Fibroblast of skin of abdomen (primary cell): ENCODE measurements around the gene CHRNA3.
A peak's percentile ranks its signal among the peaks of the same experiment; 100 is the strongest.
"Not testable (repeated sequence)": the region's sequence is repeated elsewhere in the genome, so short reads cannot be mapped to it uniquely, and the experiment has no call there.

Experiments used
- DNase-seq: peaks from one replicate; pipeline ENCODE4 v3.0.0-alpha.2; 2013

The CHRNA3 gene

DNA sequence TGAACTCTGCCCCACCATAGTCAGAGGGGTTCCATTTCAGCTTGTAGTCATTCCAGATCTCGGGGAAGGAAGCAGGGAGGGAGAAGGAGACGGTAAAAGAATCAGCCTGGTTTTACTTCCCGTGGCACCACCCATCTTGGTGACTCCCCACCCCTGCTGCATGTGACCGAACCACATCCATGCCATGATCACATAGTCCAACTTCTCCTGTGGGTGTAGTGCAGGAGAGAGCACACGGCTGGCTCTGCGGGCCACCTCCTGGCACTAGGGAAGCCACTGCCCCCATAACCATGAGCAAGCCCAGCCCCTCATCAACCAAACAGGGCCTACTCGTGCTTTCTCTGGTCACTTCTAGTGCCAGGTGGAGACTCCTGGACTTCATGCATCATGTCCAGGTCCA is 3.7 kb downstream of the CHRNA3 start:
- no peak for DNase-seq

DNA sequence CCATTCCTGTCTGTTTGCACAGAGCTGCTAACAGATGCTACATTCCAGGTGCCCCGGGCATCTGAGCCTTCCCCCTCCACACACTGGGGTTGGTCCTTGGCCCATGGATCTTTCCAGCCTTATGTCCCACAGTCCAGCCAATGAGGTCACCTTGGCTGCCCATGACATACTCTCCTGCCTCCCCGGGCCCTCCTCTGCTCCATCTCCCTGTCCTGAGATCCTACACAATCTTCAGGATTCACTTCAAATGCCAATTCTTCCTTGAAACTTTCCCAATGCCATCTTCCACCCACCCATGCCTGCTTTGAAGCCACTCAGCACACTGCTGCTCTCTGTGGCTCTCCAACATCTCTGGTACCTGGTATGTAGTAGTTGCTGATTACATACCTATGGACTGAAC is 4.3 kb downstream of the CHRNA3 start:
- no peak for DNase-seq

DNA sequence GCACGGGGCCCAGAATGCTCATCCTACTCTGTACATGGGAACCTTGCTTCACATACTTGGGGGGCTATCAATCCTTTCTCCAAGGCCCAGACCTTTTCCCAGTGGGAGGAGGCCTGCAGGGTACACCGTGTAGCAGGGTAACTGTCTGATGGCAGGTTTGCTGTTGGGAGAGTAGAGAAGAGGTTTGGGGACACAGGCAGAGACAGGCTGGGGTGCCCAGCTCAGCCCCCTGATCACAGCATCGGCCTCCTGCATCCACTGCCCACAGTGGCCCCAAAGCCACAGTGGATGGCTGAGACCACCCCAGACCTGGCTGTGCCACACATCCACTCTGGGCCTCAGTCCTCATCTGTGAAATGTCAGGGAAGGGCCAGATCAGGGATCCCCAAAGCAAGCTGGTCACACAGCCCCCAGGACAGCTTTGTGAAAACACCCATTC is 5.6 kb downstream of the CHRNA3 start:
- no peak for DNase-seq

DNA sequence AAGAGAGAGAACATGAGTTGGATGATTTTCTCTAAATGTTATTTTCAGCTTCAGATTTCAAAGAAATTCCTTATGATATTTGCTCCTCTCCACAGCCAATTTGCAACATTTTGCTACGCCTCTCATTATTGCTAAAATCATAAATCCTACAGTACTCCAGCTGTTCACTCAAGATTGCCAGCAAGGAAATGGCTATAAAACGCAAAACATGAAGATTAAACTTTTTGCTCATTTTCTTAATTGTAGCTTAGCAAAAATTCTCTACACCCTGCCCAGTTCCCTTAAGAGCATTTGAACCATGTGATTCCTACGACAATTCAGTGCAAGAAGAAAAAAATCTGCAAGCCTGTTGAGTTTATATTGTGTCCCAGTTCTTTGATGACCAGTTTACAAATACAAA is 6.8 kb downstream of the CHRNA3 start:
- no peak for DNase-seq

DNA sequence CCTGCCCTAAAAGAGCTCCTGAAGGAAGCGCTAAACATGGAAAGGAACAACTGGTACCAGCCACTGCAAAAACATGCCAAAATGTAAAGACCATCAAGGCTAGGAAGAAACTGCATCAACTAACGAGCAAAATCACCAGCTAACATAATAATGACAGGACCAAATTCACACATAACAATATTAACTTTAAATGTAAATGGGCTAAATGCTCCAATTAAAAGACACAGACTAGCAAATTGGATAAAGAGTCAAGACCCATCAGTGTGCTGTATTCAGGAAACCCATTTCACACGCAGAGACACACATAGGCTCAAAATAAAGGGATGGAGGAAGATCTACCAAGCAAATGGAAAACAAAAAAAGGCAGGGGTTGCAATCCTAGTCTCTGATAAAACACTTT is 11.2 kb downstream of the CHRNA3 start:
- DNase-seq: not testable (repeated sequence)

DNA sequence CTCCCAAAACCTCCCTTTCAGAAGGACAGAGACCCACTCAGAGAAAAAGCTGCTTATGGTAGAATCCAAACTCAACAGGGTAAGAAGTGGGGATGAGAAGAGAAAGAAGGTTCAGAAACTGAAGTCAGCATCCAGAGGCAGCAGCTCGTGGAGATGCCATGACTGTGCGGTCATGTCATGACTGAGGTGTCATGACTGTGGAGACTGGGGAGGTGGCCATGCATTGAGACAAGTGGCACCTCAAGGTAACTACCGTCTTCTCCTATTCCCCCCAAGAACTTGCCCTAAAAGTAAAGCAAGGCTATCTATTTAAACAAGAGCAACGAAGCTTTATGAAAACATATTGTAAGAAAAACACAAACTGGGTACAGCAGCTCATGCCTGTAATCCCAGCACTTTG is 15.1 kb downstream of the CHRNA3 start:
- DNase-seq: no peak

DNA sequence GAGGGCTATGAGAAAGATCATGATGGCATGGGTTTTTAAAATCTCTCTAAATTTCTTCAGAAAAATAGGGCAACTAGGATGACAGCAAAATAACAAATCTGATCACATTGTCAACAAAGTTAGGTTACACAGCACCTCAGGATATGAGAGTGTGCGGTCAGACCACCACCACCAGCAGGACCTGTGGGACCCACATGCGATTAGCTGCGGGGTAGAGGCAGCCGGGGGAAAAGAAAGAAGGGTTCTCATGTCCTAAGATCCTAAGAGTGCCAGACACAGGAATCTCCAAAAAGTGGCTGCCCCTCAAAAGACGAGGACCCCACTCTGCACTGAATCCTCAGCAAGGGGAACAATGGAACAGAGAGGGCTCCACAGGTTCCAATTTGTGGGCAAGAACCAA is 15.6 kb downstream of the CHRNA3 start:
- DNase-seq: no peak

DNA sequence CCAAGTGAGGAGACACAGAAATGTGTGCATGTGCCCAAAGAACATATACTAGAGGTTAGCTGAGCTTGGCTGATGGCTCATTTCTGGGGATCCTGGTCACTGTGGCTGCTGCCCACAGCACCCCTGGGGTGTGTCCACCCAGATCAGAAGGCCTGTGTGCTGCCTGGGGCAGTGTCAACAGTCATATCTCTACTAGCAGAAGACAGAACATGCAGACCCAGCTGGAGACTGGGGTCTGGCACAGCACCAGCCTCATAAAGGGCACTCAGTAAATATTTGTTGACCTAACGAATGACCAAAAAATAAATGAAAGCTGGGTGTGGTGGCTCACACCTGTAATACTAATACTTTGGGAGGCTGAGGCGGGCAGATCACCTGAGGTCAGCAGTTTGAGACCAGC is 16.4 kb downstream of the CHRNA3 start:
- no peak for DNase-seq

DNA sequence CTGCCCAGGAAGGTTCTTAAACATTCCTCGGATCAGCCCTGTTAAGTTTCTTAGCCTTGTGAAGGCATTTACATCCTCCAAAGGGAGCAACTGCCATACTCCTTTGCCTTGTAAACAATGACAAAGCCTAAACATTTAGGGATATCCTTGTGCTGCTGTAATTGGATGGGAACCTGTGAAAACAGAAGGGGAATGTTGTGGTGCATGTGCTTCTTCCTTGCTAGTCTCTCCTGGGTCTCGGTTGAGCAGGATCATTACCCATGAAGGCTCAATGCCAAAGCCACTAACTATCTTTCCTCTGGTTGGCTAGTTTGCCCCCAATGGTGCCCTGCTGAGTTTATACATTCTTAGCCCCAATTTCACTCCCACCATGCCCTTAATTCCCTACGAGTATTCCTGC is 17.3 kb downstream of the CHRNA3 start:
- no peak for DNase-seq

DNA sequence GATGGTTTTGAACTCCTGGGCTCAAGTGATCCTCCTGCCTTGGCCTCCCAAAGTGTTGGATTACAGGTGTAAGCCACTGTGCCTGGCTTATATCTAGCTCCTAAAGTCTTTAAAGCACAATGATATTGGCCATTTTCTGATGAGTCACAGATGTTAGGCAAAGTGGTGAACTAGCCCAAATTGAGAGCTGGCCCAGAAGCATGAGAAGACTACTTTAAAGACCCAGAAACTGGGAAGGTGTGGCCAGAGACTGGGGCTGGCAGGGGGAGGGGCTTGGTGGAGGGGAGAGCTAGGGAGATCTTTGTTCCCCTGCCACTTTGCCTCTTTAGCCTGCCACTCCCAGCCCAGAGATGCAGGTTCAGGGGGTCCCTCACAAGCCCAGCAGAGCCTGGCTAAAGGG is 21.6 kb downstream of the CHRNA3 start:
- no peak for DNase-seq

DNA sequence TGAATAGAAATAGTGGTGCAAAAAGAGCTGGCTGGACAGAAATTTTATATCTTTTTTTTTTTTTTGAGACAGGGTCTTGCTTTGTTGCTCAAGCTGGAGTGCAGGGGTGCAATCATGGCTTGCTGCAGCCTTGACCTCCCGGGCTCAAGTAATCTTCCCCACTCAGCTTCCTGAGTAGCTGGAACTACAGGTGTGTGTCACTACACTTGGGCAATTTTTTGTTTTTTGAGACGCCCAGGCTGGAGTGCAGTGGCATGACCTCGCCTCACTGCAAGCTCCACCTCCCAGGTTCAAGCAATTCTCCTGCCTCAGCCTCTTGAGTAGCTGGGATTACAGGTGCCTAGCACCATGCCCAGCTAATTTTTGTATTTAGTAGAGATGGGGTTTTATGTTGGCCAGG is 22.4 kb downstream of the CHRNA3 start:
- no peak for DNase-seq

DNA sequence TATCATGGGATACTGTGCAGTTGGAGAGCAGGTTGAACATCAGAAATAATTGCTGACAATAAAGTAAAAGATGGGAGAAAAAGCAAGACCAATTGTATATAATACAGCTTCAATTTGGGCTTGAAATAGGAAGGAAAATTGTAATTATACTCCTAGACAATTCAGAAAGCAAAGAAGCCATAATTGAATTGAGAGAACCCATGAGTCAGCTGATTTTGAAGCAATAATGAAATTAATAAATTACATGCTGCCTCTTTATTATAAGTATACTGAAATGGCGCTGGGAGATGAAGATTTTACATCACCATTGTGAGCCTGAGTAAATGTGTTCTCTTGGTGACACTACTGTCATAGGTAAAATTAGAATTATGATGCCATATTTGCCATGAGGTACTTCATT is 23.2 kb downstream of the CHRNA3 start:
- DNase-seq: no peak

DNA sequence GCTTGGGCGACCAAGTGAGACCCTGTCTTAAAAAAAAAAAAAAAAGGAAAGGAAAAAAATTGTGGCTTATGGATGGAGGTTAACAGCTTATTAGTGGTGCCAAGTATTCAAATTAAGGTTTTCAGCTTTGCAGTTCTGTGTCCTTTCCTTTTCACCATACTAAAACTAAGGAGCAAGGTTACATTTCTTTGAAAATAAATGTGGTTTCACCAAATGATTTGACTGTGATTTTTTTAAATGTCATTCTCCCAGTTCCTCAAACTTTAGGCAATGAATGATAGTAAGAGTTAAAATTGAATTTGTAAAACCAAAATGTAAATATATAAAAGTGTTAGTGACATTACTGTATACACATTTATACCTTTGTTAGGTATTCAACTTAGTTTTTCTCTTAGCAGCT is 45.9 kb downstream of the CHRNA3 start:
- DNase-seq: no peak

DNA sequence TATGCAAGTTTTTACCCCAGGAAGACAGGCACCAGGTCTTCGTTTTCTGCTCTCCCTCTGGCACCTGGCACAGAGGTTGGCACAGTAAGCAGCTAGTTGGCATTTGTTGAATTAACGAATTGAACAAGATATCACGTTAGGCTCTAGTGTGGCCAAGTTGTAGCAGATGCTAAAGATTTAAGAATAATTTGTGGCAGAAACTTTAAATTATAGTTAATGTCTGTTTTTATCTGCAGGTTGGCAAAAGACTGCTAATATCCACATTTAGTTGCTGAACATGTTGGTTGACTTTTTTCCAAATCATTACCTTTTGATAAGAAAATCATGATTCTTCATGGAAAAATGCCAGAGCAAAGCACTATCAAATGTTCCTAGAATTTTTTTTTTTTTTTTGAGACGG is 47.4 kb downstream of the CHRNA3 start:
- no peak for DNase-seq

DNA sequence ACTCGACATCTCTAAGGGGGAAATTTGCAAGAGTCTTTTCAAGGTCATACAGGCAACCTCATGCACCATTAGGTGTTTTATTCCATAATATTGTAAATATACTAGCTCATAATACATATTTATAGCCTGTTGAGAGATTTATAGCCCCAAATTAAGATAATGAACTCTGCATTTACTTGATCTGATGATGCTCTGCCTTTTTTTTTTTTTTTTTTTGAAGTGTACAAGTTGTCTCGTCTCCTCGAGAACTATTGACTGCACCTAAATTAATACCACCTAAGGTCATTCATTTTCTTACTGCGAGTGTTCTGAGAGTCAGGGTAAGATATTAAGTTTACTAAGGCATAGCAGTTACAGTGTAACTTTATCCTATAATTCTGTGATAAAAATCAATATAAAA is 49.4 kb downstream of the CHRNA3 start:
- DNase-seq: no peak

DNA sequence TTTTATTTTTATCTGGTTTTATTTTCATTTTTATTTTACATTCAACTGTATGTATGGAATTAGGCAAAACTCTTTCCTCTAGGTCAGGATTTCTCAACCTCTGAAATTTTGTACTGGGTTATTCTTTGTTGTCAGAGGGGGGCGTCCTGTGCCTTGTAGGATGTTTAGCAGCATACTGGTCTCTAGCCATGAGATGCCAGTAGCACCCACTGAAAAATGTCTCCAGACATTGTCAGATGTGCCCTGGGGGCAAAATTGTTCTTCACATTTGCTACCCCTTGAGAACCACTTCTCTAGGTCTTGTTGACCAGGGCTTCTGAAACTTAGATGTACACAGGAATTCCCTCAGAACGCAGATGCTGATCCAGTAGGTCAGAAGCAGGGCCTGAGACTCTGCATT is 50.1 kb downstream of the CHRNA3 start:
- no peak for DNase-seq

DNA sequence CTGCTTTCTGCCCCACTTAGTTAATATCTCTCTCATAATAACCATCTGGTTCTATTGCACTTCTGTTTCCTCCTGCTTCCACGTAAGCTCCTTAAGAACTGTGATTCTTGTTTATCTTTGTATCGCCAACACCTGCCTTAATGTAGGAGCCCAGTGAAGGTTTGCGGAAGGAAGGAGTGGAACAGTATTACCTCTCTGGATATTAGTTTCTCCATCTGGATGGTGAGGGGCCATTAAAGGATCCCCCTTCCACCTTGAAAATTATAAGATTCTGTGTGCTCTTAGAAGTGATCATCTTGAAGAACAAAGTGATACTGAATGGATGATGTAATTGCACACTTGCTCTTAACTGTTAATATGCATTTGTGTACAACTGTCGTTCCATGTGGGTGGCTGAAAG is 53.3 kb downstream of the CHRNA3 start:
- DNase-seq: no peak

DNA sequence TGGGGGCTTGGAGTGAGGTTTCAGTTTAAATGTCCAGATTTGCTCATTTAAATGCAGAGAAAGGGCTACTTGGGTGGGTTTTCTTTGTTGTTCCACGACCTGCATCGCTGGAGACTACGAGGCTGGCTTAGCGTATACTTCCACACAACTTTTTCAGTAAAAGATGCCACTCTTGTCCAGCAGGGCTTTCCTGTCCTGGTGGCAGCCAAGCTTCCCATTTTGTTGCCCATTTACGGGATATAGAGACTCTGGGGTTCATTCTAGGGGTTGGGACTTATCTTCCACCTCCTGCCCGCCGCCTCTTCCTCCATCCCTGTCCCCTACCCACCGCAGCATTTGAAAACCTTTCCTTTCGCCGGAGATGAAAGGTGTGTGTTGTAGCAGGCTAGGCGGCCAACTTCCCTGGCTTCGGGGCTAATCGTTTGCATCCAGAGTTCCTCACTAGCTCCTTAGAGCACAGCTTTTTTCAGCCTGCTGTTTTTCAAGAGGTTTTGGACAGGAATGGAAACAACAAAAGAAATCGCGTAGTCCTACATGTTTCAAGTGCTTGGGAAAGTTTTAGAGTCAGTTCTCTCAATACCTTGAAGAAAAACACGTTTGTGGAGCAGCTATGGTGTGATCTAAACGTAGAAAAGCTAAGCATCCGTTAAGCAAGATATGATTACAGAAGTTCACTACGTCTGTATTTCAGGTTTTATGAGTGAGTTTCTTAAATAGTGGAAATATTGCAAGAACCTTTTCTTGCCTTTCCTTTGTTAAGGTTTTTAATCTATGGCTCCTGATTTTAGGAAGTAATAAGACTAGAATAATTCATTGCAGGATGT is 54.6 kb downstream of the CHRNA3 start:
- DNase-seq: peak; percentile 13

DNA sequence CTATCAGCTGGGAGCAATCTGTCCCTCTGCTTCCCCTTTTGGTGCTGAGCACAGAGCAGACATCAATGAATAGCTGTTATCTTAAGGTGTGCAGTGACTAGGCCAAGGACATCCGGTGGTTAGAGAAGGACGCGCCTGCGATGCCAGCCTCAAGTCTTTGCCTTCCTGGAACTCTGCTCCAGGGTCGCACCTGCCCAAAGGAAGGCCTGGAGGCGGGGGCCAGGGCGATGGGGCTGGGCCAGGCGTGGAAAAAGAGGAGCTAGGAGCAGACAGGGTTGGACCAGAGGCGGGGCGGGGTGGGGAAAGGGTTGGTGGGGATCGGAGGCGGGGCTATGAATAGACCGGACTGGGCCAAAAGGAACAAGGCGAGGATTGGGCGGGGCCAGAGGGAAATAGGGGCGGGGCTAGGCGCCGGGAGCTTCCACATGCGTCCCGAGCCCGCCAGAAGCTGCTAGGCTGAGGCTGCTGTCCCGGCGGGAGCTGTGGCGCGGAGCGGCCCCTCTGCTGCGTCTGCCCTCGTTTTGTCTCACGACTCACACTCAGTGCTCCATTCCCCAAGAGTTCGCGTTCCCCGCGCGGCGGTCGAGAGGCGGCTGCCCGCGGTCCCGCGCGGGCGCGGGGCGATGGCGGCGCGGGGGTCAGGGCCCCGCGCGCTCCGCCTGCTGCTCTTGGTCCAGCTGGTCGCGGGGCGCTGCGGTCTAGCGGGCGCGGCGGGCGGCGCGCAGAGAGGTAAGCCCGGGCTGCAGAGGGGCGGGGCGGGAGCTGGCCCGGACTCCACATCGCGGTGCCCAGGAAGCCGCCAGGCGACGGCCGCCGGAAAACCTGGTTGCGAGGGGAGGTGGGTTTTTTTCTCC is 55.5 kb downstream of the CHRNA3 start, which contains the start of gene CHRNA5:
TSS of gene CHRNA5 (plus strand) at position 424 of the 854 bp plus-strand sequence. CDS start at position 624, 200 bp downstream.
- peak; percentile 82 for DNase-seq

DNA sequence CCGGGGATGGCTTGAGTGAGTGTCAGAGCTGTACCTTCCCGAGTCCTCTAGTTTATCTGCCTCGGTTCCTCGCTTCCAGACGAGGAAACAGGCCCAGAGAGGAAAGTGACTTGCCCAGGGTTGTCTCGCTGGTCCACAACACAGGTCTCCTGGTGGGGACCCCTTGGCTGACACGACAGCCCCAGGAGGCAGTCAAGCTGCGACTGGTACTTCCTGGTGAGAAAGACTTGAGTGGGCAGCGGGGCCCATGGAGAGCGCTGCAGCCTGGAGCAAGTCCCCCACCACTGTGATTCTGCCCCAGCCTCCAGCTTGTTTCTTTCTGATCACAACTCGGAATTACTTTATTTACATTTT is 56.1 kb downstream of the CHRNA3 start:
- no peak for DNase-seq

DNA sequence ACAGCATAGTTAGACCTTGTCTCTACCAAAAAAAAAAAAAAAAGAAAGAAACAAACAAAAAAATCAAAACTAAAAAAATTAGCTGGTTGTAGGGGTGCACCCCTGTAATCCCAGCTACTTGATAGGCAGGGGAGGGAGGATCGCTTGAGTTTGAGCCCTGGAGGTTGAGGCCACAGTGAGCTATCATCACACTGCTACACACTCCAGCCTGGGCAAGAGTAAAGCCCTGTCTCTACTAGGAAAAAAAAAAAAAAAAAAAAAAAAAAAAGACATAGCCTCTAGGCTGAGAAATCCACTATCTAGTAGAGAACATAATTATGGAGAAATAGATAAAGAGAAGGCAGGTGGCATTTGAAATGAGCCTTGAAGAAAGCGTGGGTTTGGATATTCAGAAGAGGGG is 57.7 kb downstream of the CHRNA3 start:
- DNase-seq: no peak

DNA sequence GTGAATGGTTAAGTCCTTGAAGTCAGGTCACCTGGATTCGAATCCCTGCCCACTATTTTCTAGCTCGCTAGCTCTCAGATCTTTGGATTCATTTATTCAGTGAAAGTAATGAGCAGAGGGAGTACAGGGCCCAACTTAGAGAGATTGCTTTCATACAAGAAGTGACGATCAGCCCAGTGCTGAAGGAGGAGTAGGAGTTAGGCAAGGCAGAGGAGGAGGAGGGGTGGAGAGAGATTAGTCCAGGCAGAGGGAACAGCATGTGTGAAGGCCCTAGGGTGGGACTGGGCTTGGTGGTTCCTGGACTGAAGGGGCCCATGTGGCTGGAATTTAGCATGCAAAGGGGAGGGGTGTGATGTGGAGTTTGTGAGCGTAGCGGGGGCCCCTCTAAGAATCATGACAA is 59.3 kb downstream of the CHRNA3 start:
- no peak for DNase-seq

DNA sequence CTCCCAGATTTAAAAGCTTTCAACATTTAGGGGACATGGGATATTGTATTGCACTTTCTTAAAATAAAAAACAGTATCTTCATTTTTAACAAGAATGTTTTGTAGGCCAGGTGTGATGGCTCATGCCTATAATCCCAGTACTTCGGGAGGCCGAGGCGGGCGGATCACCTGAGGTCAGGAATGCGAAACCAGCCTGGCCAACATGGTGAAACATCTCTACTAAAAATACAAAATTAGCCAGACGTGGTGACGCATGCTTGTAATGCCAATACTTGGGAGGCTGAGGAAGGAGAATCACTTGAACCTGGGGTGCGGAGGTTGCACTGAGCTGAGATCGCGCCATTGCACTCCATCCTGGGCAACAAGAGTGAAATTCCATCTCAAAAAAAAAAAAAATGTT is 60.6 kb downstream of the CHRNA3 start:
- DNase-seq: not testable (repeated sequence)

DNA sequence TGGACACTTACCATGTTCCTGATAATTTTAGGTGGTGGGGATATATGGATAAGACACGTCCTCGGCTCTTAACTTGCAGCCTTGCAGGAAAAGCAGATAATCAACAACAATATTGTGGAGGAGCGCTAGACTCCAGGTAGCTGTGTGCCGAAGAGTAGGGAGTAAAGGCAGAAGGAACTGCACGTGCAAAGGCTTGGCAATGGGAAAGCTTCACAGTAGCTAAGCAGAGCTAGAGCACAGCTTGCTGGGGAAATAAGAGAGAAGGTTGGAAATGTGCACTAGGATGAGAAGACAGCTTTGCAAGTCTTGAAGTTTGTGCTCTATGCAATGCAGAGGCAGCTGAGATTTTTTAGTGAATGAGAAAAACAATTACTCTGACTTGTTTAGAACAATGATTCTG is 68.2 kb downstream of the CHRNA3 start:
- DNase-seq: no peak
